Measurements from ENCODE around the gene UQCRC1. TPM values are rescaled to one million over a fixed set of nuclear protein-coding genes. Genes with fewer than 3 reads are reported as not detected.

The UQCRC1 gene
- total RNA-seq, 1 donor from 2014 or later: 182 TPM

GRCh38 chr3:48594417-48595049 is 14.9 kb downstream of the UQCRC1 start:
- peaks cover 39 to 52% (median 52%) of the 10 kb centered on the region in 3 donors for H3K4me1 ChIP-seq (ENCODE audit: control insufficient read depth in 3 of 3, insufficient read depth in 3 of 3, low read length in 3 of 3)
- H3K27me3 ChIP-seq (ENCODE audit: control insufficient read depth in 3 of 3, insufficient read depth in 3 of 3, low read length in 3 of 3): peaks cover 0 to 6% (median 0%) of the 10 kb centered on the region in 3 donors
- H3K9me3 ChIP-seq (ENCODE audit: control insufficient read depth in 3 of 3, low read length in 3 of 3): no peaks in the 10 kb centered on the region
- peaks cover 16 to 17% (median 17%) of the 10 kb centered on the region in 3 donors for H3K36me3 ChIP-seq (ENCODE audit: control insufficient read depth in 3 of 3, insufficient read depth in 3 of 3, low read length in 3 of 3)
- no peak overlapping the region for H3K27ac ChIP-seq (ENCODE audit: low read depth, low read length)
- H3K9ac ChIP-seq (ENCODE audit: low read depth in 1 of 3, low read length in 3 of 3): peak overlapping the region in 2 of 3 donors; percentile 32 to 76
- peak overlapping the region; percentile 14 to 63 (median 54) for H3K4me3 ChIP-seq (ENCODE audit: low read length in 3 of 3)

DNA sequence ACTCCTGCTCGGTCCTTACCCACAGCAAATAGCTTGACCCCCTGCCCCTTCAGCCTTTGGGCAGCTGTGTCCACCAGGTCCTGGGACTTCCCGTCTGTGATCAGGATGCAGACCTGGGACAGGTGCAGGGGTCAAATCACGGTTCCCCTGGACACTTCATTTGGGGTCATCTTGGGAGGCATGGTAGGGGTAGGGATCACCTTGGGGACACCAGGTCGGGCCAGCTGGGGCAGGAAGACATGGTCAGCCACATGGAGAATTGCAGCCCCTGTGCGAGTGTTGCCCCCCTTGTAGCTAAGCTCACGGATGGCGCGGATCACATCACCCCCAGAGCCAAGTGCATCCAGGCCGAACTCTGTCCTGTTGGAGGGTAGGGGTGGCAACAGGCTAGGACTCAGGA is 16.1 kb downstream of the UQCRC1 start:
- no peaks in the 10 kb centered on the region for H3K9me3 ChIP-seq (ENCODE audit: control insufficient read depth in 3 of 3, low read length in 3 of 3)
- no peak overlapping the region for H3K9ac ChIP-seq (ENCODE audit: low read depth in 1 of 3, low read length in 3 of 3)
- H3K4me1 ChIP-seq (ENCODE audit: control insufficient read depth in 3 of 3, insufficient read depth in 3 of 3, low read length in 3 of 3): peaks cover 27 to 40% (median 40%) of the 10 kb centered on the region in 3 donors
- H3K27ac ChIP-seq (ENCODE audit: low read depth, low read length): no peak overlapping the region
- peaks cover 0 to 6% (median 0%) of the 10 kb centered on the region in 3 donors for H3K27me3 ChIP-seq (ENCODE audit: control insufficient read depth in 3 of 3, insufficient read depth in 3 of 3, low read length in 3 of 3)
- peaks cover 7 to 20% (median 9%) of the 10 kb centered on the region in 3 donors for H3K36me3 ChIP-seq (ENCODE audit: control insufficient read depth in 3 of 3, insufficient read depth in 3 of 3, low read length in 3 of 3)
- H3K4me3 ChIP-seq (ENCODE audit: low read length in 3 of 3): no peak overlapping the region

GRCh38 chr3:48592519-48593087 is 16.8 kb downstream of the UQCRC1 start:
- Histone ChIP-seq H3K4me3 (ENCODE audit: low read length in 3 of 3) (no peak overlapping the region), H3K9me3 (ENCODE audit: control insufficient read depth in 3 of 3, low read length in 3 of 3) (no peaks in the 10 kb centered on the region), H3K9ac (ENCODE audit: low read depth in 1 of 3, low read length in 3 of 3) (no peak overlapping the region), H3K27ac (ENCODE audit: low read depth, low read length) (no peak overlapping the region), H3K4me1 (ENCODE audit: control insufficient read depth in 3 of 3, insufficient read depth in 3 of 3, low read length in 3 of 3) (peaks cover 20 to 33% (median 32%) of the 10 kb centered on the region in 3 donors), H3K36me3 (ENCODE audit: control insufficient read depth in 3 of 3, insufficient read depth in 3 of 3, low read length in 3 of 3) (peaks cover under 1 to 23% (median 6%) of the 10 kb centered on the region in 3 donors), H3K27me3 (ENCODE audit: control insufficient read depth in 3 of 3, insufficient read depth in 3 of 3, low read length in 3 of 3) (peaks cover 0 to 6% (median 0%) of the 10 kb centered on the region in 3 donors)

- Histone ChIP-seq H3K9ac (ENCODE audit: low read depth in 1 of 3, low read length in 3 of 3) (no peak overlapping the region), H3K4me1 (ENCODE audit: control insufficient read depth in 3 of 3, insufficient read depth in 3 of 3, low read length in 3 of 3) (peaks cover 14 to 27% (median 26%) of the 10 kb centered on the region in 3 donors), H3K27ac (ENCODE audit: low read depth, low read length) (no peak overlapping the region), H3K4me3 (ENCODE audit: low read length in 3 of 3) (no peak overlapping the region), H3K9me3 (ENCODE audit: control insufficient read depth in 3 of 3, low read length in 3 of 3) (no peaks in the 10 kb centered on the region), H3K27me3 (ENCODE audit: control insufficient read depth in 3 of 3, insufficient read depth in 3 of 3, low read length in 3 of 3) (peaks cover 0 to 6% (median 0%) of the 10 kb centered on the region in 3 donors), H3K36me3 (ENCODE audit: control insufficient read depth in 3 of 3, insufficient read depth in 3 of 3, low read length in 3 of 3) (peaks cover 0 to 23% (median 3%) of the 10 kb centered on the region in 3 donors)
Observed at GRCh38 chr3:48591886-48592518, 17.4 kb downstream of the UQCRC1 start.

- Histone ChIP-seq H3K27me3 (ENCODE audit: control insufficient read depth in 3 of 3, insufficient read depth in 3 of 3, low read length in 3 of 3) (peaks cover 0 to 6% (median 0%) of the 10 kb centered on the region in 3 donors), H3K9ac (ENCODE audit: low read depth in 1 of 3, low read length in 3 of 3) (no peak overlapping the region), H3K36me3 (ENCODE audit: control insufficient read depth in 3 of 3, insufficient read depth in 3 of 3, low read length in 3 of 3) (peaks cover 0 to 28% (median 6%) of the 10 kb centered on the region in 3 donors), H3K27ac (ENCODE audit: low read depth, low read length) (no peak overlapping the region), H3K4me1 (ENCODE audit: control insufficient read depth in 3 of 3, insufficient read depth in 3 of 3, low read length in 3 of 3) (peaks cover 9 to 21% (median 21%) of the 10 kb centered on the region in 3 donors), H3K4me3 (ENCODE audit: low read length in 3 of 3) (no peak overlapping the region), H3K9me3 (ENCODE audit: control insufficient read depth in 3 of 3, low read length in 3 of 3) (no peaks in the 10 kb centered on the region)
Observed at GRCh38 chr3:48591436-48591835, 18.0 kb downstream of the UQCRC1 start.

DNA sequence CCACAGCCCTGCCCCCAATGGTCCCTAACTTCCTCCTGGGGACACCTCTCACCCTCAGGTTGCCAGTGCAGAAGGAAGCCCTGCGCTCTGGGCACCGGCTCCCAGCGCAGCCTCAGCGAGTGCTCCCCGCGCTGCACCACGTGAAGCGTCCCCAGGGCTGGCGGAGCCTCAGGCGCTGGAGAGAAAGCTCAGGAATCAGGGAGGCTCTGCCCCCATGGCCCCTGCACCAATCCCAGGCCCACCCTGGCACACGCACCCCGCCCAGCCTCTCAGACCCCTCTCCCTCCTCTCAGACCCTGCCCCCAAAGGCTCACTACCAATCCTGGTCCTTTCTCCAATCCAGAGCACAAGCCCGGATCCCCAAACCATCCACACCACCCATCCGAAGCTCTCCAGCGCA is 21.2 kb downstream of the UQCRC1 start:
- H3K27ac ChIP-seq (ENCODE audit: low read depth, low read length): no peak overlapping the region
- peaks cover 0 to 29% (median 11%) of the 10 kb centered on the region in 3 donors for H3K36me3 ChIP-seq (ENCODE audit: control insufficient read depth in 3 of 3, insufficient read depth in 3 of 3, low read length in 3 of 3)
- H3K4me3 ChIP-seq (ENCODE audit: low read length in 3 of 3): no peak overlapping the region
- H3K9ac ChIP-seq (ENCODE audit: low read depth in 1 of 3, low read length in 3 of 3): no peak overlapping the region
- H3K9me3 ChIP-seq (ENCODE audit: control insufficient read depth in 3 of 3, low read length in 3 of 3): no peaks in the 10 kb centered on the region
- peaks cover 0 to 4% (median 0%) of the 10 kb centered on the region in 3 donors for H3K27me3 ChIP-seq (ENCODE audit: control insufficient read depth in 3 of 3, insufficient read depth in 3 of 3, low read length in 3 of 3)
- no peaks in the 10 kb centered on the region for H3K4me1 ChIP-seq (ENCODE audit: control insufficient read depth in 3 of 3, insufficient read depth in 3 of 3, low read length in 3 of 3)

GRCh38 chr3:48587686-48588085 is 21.8 kb downstream of the UQCRC1 start:
- Histone ChIP-seq H3K27me3 (ENCODE audit: control insufficient read depth in 3 of 3, insufficient read depth in 3 of 3, low read length in 3 of 3) (no peaks in the 10 kb centered on the region), H3K36me3 (ENCODE audit: control insufficient read depth in 3 of 3, insufficient read depth in 3 of 3, low read length in 3 of 3) (peaks cover 0 to 32% (median 11%) of the 10 kb centered on the region in 3 donors), H3K9me3 (ENCODE audit: control insufficient read depth in 3 of 3, low read length in 3 of 3) (no peaks in the 10 kb centered on the region)

GRCh38 chr3:48585411-48585810 is 24.0 kb downstream of the UQCRC1 start:
- H3K4me3 ChIP-seq (ENCODE audit: low read length in 3 of 3): no peak overlapping the region
- no peaks in the 10 kb centered on the region for H3K9me3 ChIP-seq (ENCODE audit: control insufficient read depth in 3 of 3, low read length in 3 of 3)

More at GRCh38 chr3:48587686-48588085, 21.8 kb downstream of the UQCRC1 start:
- Histone ChIP-seq H3K27ac (ENCODE audit: low read depth, low read length) (no peak overlapping the region), H3K4me3 (ENCODE audit: low read length in 3 of 3) (no peak overlapping the region), H3K4me1 (ENCODE audit: control insufficient read depth in 3 of 3, insufficient read depth in 3 of 3, low read length in 3 of 3) (no peaks in the 10 kb centered on the region), H3K9ac (ENCODE audit: low read depth in 1 of 3, low read length in 3 of 3) (no peak overlapping the region)

GRCh38 chr3:48584836-48585235 is 24.6 kb downstream of the UQCRC1 start:
- Histone ChIP-seq H3K4me1 (ENCODE audit: control insufficient read depth in 3 of 3, insufficient read depth in 3 of 3, low read length in 3 of 3) (no peaks in the 10 kb centered on the region), H3K27me3 (ENCODE audit: control insufficient read depth in 3 of 3, insufficient read depth in 3 of 3, low read length in 3 of 3) (no peaks in the 10 kb centered on the region), H3K9me3 (ENCODE audit: control insufficient read depth in 3 of 3, low read length in 3 of 3) (no peaks in the 10 kb centered on the region), H3K9ac (ENCODE audit: low read depth in 1 of 3, low read length in 3 of 3) (no peak overlapping the region), H3K27ac (ENCODE audit: low read depth, low read length) (no peak overlapping the region), H3K36me3 (ENCODE audit: control insufficient read depth in 3 of 3, insufficient read depth in 3 of 3, low read length in 3 of 3) (peaks cover 0 to 31% (median 11%) of the 10 kb centered on the region in 3 donors), H3K4me3 (ENCODE audit: low read length in 3 of 3) (no peak overlapping the region)

More at GRCh38 chr3:48585411-48585810, 24.0 kb downstream of the UQCRC1 start:
- H3K27ac ChIP-seq (ENCODE audit: low read depth, low read length): no peak overlapping the region
- no peaks in the 10 kb centered on the region for H3K27me3 ChIP-seq (ENCODE audit: control insufficient read depth in 3 of 3, insufficient read depth in 3 of 3, low read length in 3 of 3)
- H3K9ac ChIP-seq (ENCODE audit: low read depth in 1 of 3, low read length in 3 of 3): no peak overlapping the region
- H3K4me1 ChIP-seq (ENCODE audit: control insufficient read depth in 3 of 3, insufficient read depth in 3 of 3, low read length in 3 of 3): no peaks in the 10 kb centered on the region
- H3K36me3 ChIP-seq (ENCODE audit: control insufficient read depth in 3 of 3, insufficient read depth in 3 of 3, low read length in 3 of 3): peaks cover 0 to 35% (median 11%) of the 10 kb centered on the region in 3 donors
